HG03196 (cell line): ENCODE results near the gene WWOX.

Source experiments
- ATAC-seq: cut with Tn5 transposase; IDR thresholded peaks from one replicate; pipeline ENCODE4 v1.9.1; 2021; ENCODE audit not compliant: unreplicated experiment

WWOX gene

GRCh38 chr16:79066561-79066960 lies 967.1 kb downstream of the WWOX start:
- ATAC-seq, result no peak

GRCh38 chr16:79067600-79067999 lies 968.1 kb downstream of the WWOX start:
- ATAC-seq, result no peak

- no peak for ATAC-seq
Observed at GRCh38 chr16:79069121-79069520, 969.7 kb downstream of the WWOX start.

GRCh38 chr16:79069633-79070032 lies 970.2 kb downstream of the WWOX start:
- ATAC-seq, result no peak

GRCh38 chr16:79071424-79071823 lies 972.0 kb downstream of the WWOX start:
- no peak for ATAC-seq

GRCh38 chr16:79072517-79072916 lies 973.1 kb downstream of the WWOX start:
- ATAC-seq, result no peak

GRCh38 chr16:79073566-79073965 lies 974.1 kb downstream of the WWOX start:
- ATAC-seq, result no peak

GRCh38 chr16:79074541-79074940 lies 975.1 kb downstream of the WWOX start:
- ATAC-seq, result no peak

GRCh38 chr16:79074951-79075350 lies 975.5 kb downstream of the WWOX start:
- no peak for ATAC-seq

- ATAC-seq, result no peak
Observed at GRCh38 chr16:79076047-79076767, 976.8 kb downstream of the WWOX start.

- ATAC-seq, result no peak
Observed at GRCh38 chr16:79077346-79077745, 977.9 kb downstream of the WWOX start.

GRCh38 chr16:79079656-79080420 lies 980.4 kb downstream of the WWOX start:
- ATAC-seq, result no peak

- no peak for ATAC-seq
Observed at GRCh38 chr16:79081297-79082066, 982.0 kb downstream of the WWOX start.

- ATAC-seq, result no peak
Observed at GRCh38 chr16:79082970-79083369, 983.5 kb downstream of the WWOX start.

GRCh38 chr16:79083508-79084299 lies 984.2 kb downstream of the WWOX start:
- ATAC-seq, result no peak

GRCh38 chr16:79088971-79089370 lies 989.5 kb downstream of the WWOX start:
- no peak for ATAC-seq

GRCh38 chr16:79089735-79090284 lies 990.4 kb downstream of the WWOX start:
- no peak for ATAC-seq

- ATAC-seq, result no peak
Observed at GRCh38 chr16:79090966-79091365, 991.5 kb downstream of the WWOX start.

- ATAC-seq, result no peak
Observed at GRCh38 chr16:79092846-79093245, 993.4 kb downstream of the WWOX start.

GRCh38 chr16:79093554-79093967 lies 994.1 kb downstream of the WWOX start:
- peak; percentile 69 for ATAC-seq

- no peak for ATAC-seq
Observed at GRCh38 chr16:79096246-79096645, 996.8 kb downstream of the WWOX start.
